Measurements from ENCODE around the gene LBX1. TPM values are rescaled to one million over a fixed set of nuclear protein-coding genes. Genes with fewer than 3 reads are reported as not detected.
"Not testable (repeated sequence)": the region's sequence is repeated elsewhere in the genome, so short reads cannot be mapped to it uniquely, and the experiment has no call there.

Gene LBX1
- total RNA-seq, 4 donors from 2014 or later: not detected

DNA sequence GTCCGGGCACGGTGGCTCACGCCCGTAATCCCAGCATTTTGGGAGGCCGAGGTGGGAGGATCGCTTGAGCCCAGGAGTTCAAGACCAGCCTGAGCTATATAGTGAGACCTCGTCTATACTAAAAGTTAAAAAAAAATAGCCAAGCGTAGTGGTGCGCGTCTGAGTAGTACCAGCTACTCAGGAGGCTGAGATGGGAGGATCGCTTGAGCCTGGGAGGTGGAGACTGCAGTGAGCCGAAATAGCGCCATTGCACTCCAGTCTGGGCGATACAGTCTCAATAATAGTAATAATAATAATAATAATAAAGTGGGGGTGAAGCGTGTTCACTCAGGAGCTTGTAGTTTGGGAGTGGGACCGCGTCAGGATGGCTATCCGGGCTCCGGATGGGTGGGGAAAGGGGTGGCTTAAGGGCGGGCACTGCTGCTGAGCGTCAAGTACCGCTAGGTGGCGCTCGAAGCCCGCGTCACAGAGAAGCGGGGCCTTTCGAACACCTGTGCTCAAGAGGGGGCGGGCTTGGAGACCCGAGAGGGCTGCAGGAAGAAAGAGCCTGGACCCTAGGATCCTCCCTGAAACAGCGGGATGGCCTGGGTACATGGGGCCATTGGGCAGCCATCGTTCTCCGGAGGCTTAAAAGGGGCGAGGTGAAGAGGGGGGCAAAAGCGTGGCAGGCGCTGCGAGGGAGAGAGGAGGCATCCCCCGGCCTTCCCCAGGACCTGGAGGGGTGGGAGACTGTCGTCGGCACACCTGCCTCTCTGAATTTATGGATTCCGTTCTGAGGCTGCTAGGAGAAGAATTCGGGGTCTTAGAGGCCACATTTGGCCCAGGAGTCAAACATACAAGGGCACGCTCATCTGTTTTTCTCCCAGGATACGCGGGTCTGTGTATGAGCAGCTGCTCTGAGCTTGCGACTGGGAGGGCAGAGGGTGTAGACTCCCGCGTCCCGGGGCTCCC is 14.5 kb downstream of the LBX1 start:
- 10 to 12% methylated on average over 45 to 49 of the region's 49 CpGs for WGBS, 2 donors
- DNase-seq (ENCODE audit: low spot score in 2 of 2): no peak
- intact Hi-C loops (cut with DNase I; ENCODE audit: low total_unique reads): loop anchor here (1.0 to 10.0 kb wide), 2 partner anchors 80 to 357 kb away; no protein-coding TSS in a partner anchor
- H3K4me3 ChIP-seq (ENCODE audit: low read depth, poor library complexity, severe bottlenecking): no peak overlapping the region
- TF ChIP-seq POLR2A (IDR thresholded peaks at IDR 0.05): no peak
- TF ChIP-seq, protein P1, sequence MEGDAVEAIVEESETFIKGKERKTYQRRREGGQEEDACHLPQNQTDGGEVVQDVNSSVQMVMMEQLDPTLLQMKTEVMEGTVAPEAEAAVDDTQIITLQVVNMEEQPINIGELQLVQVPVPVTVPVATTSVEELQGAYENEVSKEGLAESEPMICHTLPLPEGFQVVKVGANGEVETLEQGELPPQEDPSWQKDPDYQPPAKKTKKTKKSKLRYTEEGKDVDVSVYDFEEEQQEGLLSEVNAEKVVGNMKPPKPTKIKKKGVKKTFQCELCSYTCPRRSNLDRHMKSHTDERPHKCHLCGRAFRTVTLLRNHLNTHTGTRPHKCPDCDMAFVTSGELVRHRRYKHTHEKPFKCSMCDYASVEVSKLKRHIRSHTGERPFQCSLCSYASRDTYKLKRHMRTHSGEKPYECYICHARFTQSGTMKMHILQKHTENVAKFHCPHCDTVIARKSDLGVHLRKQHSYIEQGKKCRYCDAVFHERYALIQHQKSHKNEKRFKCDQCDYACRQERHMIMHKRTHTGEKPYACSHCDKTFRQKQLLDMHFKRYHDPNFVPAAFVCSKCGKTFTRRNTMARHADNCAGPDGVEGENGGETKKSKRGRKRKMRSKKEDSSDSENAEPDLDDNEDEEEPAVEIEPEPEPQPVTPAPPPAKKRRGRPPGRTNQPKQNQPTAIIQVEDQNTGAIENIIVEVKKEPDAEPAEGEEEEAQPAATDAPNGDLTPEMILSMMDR (IDR thresholded peaks at IDR 0.05): no peak

DNA sequence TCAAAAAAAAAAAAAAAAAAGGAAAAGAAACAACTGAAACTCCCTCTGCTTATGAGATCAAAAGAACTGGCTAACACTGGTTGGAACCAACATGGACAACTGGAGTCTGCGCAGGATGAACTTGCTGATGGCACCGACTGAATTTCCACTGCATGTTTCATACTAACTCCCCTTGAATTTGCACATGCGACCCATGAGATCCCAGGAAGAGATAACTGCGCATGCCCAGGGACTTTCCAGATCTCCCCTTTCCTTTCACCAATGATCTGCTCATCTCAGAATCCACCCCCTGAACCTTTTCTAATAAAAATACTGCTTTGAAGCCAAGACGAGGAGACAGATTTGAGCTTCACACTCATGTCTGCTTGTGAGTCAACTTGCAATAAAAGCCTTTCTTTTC is 20.7 kb downstream of the LBX1 start:
- DNase-seq (ENCODE audit: low spot score in 2 of 2): no peak
- TF ChIP-seq POLR2A (IDR thresholded peaks at IDR 0.05): no peak
- TF ChIP-seq, protein P1 (IDR thresholded peaks at IDR 0.05): no peak
- intact Hi-C loops (cut with DNase I; ENCODE audit: low total_unique reads): no loop called here
- H3K4me3 ChIP-seq (ENCODE audit: low read depth, poor library complexity, severe bottlenecking): no peak overlapping the region
- WGBS, 2 donors: 54 to 56% methylated on average over 5 of the region's 5 CpGs

DNA sequence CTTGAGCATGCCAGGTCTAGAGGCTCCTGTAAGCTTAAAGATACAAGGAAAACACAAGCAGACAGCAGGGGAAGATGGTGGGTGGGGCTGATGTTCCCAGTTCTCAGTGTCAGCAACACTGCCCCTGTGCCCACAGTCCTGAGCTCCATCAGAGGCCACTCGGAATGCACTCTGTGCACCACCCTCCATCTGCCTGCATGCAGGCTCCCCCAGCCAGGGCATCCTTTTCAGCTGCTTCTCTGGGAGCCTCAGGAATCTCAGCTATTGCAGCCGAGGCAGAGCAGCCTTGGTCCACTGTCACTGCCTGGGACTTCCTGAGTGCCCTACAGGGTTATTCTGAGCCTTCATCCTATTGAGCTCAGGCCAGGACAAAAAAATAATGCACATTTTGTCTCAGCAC is 22.2 kb downstream of the LBX1 start:
- DNase-seq (ENCODE audit: low spot score in 2 of 2): no peak
- H3K4me3 ChIP-seq (ENCODE audit: low read depth, poor library complexity, severe bottlenecking): no peak overlapping the region
- 53 to 54% methylated on average over 2 of the region's 2 CpGs for WGBS, 2 donors
- no peak for TF ChIP-seq POLR2A (IDR thresholded peaks at IDR 0.05)
- TF ChIP-seq, protein P1 (IDR thresholded peaks at IDR 0.05): no peak
- intact Hi-C loops (cut with DNase I; ENCODE audit: low total_unique reads): no loop called here

DNA sequence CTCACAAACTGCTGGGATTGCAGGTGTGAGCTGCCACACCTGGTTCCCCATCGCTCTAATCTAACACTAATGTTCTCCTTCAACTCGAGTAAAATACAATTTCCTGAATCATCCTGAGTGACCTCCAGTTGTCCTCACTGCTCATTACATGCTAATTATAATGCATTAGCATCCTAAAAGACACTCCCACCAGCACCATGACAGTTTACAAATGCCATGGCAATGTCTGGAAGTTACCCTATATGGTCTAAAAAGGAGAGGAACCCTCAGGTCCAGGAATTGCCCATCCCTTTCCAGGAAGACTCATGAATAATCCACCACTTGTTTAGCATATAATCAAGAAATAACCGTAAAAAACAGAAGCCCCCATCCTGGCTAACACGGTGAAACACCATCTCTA is 26.6 kb downstream of the LBX1 start:
- H3K4me3 ChIP-seq (ENCODE audit: low read depth, poor library complexity, severe bottlenecking); intact Hi-C loops (cut with DNase I; ENCODE audit: low total_unique reads); DNase-seq (ENCODE audit: low spot score in 2 of 2): not testable (repeated sequence)
- WGBS, 2 donors: 60 to 63% methylated on average over 4 of the region's 4 CpGs

DNA sequence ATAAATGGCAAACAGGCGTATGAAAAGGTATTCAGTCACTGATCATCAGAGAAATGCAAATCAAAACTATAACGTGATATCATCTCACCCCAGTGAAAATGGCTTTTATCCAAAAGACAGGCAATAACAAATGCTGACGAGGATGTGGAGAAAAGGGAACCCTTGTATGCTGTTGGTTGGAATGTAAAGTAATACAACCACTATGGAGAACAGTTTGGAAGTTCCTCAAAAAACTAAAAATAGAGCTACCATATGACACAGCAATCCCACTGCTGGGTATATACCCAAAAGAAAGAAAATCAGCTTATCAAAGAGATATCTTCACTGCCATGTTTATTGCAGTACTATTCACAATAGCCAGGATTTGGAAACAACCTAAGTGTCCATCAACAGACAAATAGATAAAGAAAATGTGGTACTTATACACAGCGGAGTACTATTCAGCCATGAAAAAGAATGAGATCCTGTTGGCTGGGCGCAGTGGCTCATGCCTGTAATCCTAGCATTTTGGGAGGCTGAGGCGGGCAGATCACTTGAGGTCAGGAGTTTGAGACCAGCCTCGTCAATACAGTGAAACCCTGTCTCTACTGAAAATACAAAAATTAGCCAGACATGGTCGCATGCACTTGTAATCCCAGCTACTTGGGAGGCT is 30.8 kb downstream of the LBX1 start:
- WGBS, 2 donors: 68 to 69% methylated on average over 8 of the region's 8 CpGs
- H3K4me3 ChIP-seq (ENCODE audit: low read depth, poor library complexity, severe bottlenecking); intact Hi-C loops (cut with DNase I; ENCODE audit: low total_unique reads); DNase-seq (ENCODE audit: low spot score in 2 of 2): not testable (repeated sequence)

DNA sequence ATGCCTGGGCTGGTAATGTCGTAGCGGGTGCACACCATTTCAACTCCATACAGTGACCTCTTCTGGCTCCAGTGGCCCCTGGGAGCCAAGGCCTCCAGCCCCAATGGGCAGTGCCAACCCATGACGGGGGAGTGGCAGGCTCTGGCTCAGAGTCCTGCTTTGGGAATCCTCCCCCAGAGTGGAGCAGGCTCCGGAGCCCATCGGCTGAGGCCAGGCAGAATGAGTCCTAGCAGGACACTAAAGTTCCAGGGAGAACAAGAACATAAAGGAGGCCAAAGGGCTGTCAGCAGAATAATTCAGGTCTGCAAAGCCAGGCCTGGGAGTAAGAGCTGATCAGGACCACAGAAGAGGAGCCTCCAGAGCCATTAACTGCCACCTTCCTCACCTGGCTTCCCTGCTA is 33.3 kb downstream of the LBX1 start:
- DNase-seq (ENCODE audit: low spot score in 2 of 2): no peak
- intact Hi-C loops (cut with DNase I; ENCODE audit: low total_unique reads): no loop called here
- no peak overlapping the region for H3K4me3 ChIP-seq (ENCODE audit: low read depth, poor library complexity, severe bottlenecking)
- TF ChIP-seq, protein P1 (IDR thresholded peaks at IDR 0.05): no peak
- TF ChIP-seq POLR2A (IDR thresholded peaks at IDR 0.05): no peak
- 83% methylated on average over 5 of the region's 5 CpGs for WGBS, 2 donors
